Stomach (tissue), 9 donors: ENCODE measurements around the gene PDZK1IP1. TPM values are rescaled to one million over a fixed set of nuclear protein-coding genes. Genes with fewer than 3 reads are reported as not detected.

ENCODE experiments used
- DNase-seq, 2 donors: peaks; one replicate each; pipeline versions ENCODE4 v3.0.0 to v3.0.0-alpha.2; 2013 to 2019
- H3K27ac ChIP-seq, 5 donors: fragments of 200-600 bp in 4 of 5; sonication (generic) in 4 of 5; one replicate each; pipeline ENCODE4 v1.5.1; 2013 to 2019; ENCODE audit warnings: mild to moderate bottlenecking in 1 of 5, moderate library complexity in 1 of 5
- H3K27me3 ChIP-seq, 3 donors: fragments of 200-600 bp; sonication (generic); one replicate each; pipeline ENCODE4 v1.5.1; 2017 to 2019; ENCODE audit warnings: mixed run types in 1 of 3
- H3K36me3 ChIP-seq, 4 donors: fragments of 200-600 bp; sonication (generic); 1 replicate in 3 of 4; 2 replicates in 1 of 4; pipeline ENCODE4 v1.5.1; 2016 to 2019
- H3K4me1 ChIP-seq, 4 donors: fragments of 200-600 bp; sonication (generic); one replicate each; pipeline ENCODE4 v1.5.1; 2016 to 2019
- H3K4me3 ChIP-seq, 4 donors: fragments of 200-600 bp; sonication (generic) in 3 of 4; one replicate each; pipeline ENCODE4 v1.5.1; 2016 to 2019; ENCODE audit warnings: mild to moderate bottlenecking in 1 of 4
- H3K9me3 ChIP-seq, 4 donors: fragments of 200-600 bp; sonication (generic); one replicate each; pipeline ENCODE4 v1.5.1; 2016 to 2019
- CTCF ChIP-seq, 7 experiments: fragments of 450-650 bp in 4 of 7; fragments of 200-600 bp in 3 of 7; sonication (generic) in 3 of 7; IDR thresholded peaks; one replicate each; pipeline ENCODE4 v1.5.1; 2016 to 2019; ENCODE audit warnings: antibody characterized with exemption in 7 of 7, control low read depth in 2 of 7, mild to moderate bottlenecking in 1 of 7
- EP300 ChIP-seq: sonication (generic); formaldehyde crosslinking; IDR thresholded peaks from one replicate; pipeline ENCODE4 v1.6.1; 2017; ENCODE audit warnings: antibody characterized with exemption
- POLR2A ChIP-seq, 4 donors: fragments of 450-650 bp; IDR thresholded peaks; one replicate each; pipeline ENCODE4 v1.6.1; 2016; ENCODE audit warnings: antibody characterized with exemption in 4 of 4, control low read depth in 2 of 4, mild to moderate bottlenecking in 1 of 4, moderate library complexity in 1 of 4
- POLR2AphosphoS5 ChIP-seq, 3 donors: sonication (generic); formaldehyde crosslinking; IDR thresholded peaks; one replicate each; pipeline ENCODE4 v1.6.1; 2016; ENCODE audit warnings: antibody characterized with exemption in 3 of 3
- WGBS, 5 donors: extraction: QIAGEN DNeasy Blood & Tissue Kit in 3 of 5; methylation state at CpG; one replicate each; pipeline versions ENCODE4 v1.1.5 to v1.1.7; 2013 to 2018; 5-methylcytosine and 5-hydroxymethylcytosine counted together
- intact Hi-C: fragments of 100-400 bp; cut with DNase I; formaldehyde crosslinking; loops from one replicate; pipeline ENCODE4 v1.15.1; 2023; ENCODE audit warnings: low total_unique reads
- polyA plus RNA-seq, 3 donors: library from polyadenylated mRNA; stranded (reverse); fragments of 200-250 nt; gene quantifications; one replicate each; pipeline ENCODE4 v1.2.3, GENCODE V29; 2013
- total RNA-seq, 5 donors: library from RNA; depleted of rRNA; stranded (reverse); fragments of >200 nt; gene quantifications; one replicate each; pipeline versions ENCODE4 v1.1.0 to v1.2.3, GENCODE V29; 2014 to 2016
- donor health status: healthy with polysubstance abuse.
- donor health status: Bipolar disorder and iron deficiency.
- donor health status: healthy.

Gene PDZK1IP1
- total and polyA plus RNA-seq, 8 donors: 0.87 to 292 (median 130) TPM; not detected in 1

- TF ChIP-seq POLR2A (IDR thresholded peaks at IDR 0.05) (no peak), EP300 (no peak), POLR2AphosphoS5 (IDR thresholded peaks at IDR 0.05) (no peak), CTCF (IDR thresholded peaks at IDR 0.05) (no peak)
- Histone ChIP-seq H3K4me3 (peak overlapping the region in 1 of 4 donors; percentile 49), H3K27me3 (peaks cover 49 to 100% (median 91%) of the 10 kb centered on the region in 3 donors), H3K36me3 (no peaks in the 10 kb centered on the region), H3K9me3 (no peaks in the 10 kb centered on the region), H3K4me1 (peaks cover 27 to 47% (median 41%) of the 10 kb centered on the region in 4 donors), H3K27ac (no peak overlapping the region)
- intact Hi-C loops: no loop called here
- 34 to 65% (median 45%) methylated on average over 4 of the region's 4 CpGs for WGBS, 5 donors
- DNase-seq: no peak
These were observed 37.0 kb upstream of the PDZK1IP1 start for GRCh38 chr1:47226839-47227215.

GRCh38 chr1:47226121-47226838 lies 36.4 kb upstream of the PDZK1IP1 start:
- DNase-seq: peak in 1 of 2 donors; percentile 24
- H3K36me3 ChIP-seq: no peaks in the 10 kb centered on the region
- H3K4me3 ChIP-seq: peak overlapping the region; percentile 25 to 49 (median 36)
- peaks cover 21 to 42% (median 36%) of the 10 kb centered on the region in 4 donors for H3K4me1 ChIP-seq
- intact Hi-C loops: no loop called here
- WGBS, 5 donors: 16 to 28% (median 20%) methylated on average over 19 of the region's 19 CpGs
- no peaks in the 10 kb centered on the region for H3K9me3 ChIP-seq
- peaks cover 43 to 100% (median 86%) of the 10 kb centered on the region in 3 donors for H3K27me3 ChIP-seq
- no peak for TF ChIP-seq EP300
- no peak for TF ChIP-seq POLR2A (IDR thresholded peaks at IDR 0.05)
- TF ChIP-seq CTCF (IDR thresholded peaks at IDR 0.05): no peak
- peak overlapping the region in 2 of 5 donors; percentile 28 to 37 for H3K27ac ChIP-seq

- intact Hi-C loops: no loop called here
- peaks cover 17 to 35% (median 29%) of the 10 kb centered on the region in 4 donors for H3K4me1 ChIP-seq
- TF ChIP-seq POLR2AphosphoS5 (IDR thresholded peaks at IDR 0.05) (no peak), CTCF (IDR thresholded peaks at IDR 0.05) (no peak), EP300 (no peak), POLR2A (IDR thresholded peaks at IDR 0.05) (no peak)
- H3K27ac ChIP-seq: peak overlapping the region in 3 of 5 donors; percentile 0 to 37 (median 28)
- no peaks in the 10 kb centered on the region for H3K36me3 ChIP-seq
- WGBS, 5 donors: 2 to 9% (median 3%) methylated on average over 19 to 78 of the region's 79 CpGs
- H3K4me3 ChIP-seq: peak overlapping the region; percentile 25 to 49 (median 36)
- H3K9me3 ChIP-seq: no peaks in the 10 kb centered on the region
- H3K27me3 ChIP-seq: peaks cover 37 to 100% (median 79%) of the 10 kb centered on the region in 3 donors
- DNase-seq: peak in 1 of 2 donors; percentile 51
These were observed 35.7 kb upstream of the PDZK1IP1 start for GRCh38 chr1:47225430-47226100.

GRCh38 chr1:47224676-47225399 lies 35.0 kb upstream of the PDZK1IP1 start:
- no peak for DNase-seq
- Histone ChIP-seq H3K9me3 (no peaks in the 10 kb centered on the region), H3K27me3 (peaks cover 30 to 95% (median 71%) of the 10 kb centered on the region in 3 donors), H3K27ac (peak overlapping the region in 1 of 5 donors; percentile 0), H3K4me3 (peak overlapping the region; percentile 25 to 49 (median 36)), H3K36me3 (no peaks in the 10 kb centered on the region), H3K4me1 (peaks cover 17 to 31% (median 25%) of the 10 kb centered on the region in 4 donors)
- TF ChIP-seq POLR2AphosphoS5 (IDR thresholded peaks at IDR 0.05): no peak
- no peak for TF ChIP-seq POLR2A (IDR thresholded peaks at IDR 0.05)
- no peak for TF ChIP-seq EP300
- no peak for TF ChIP-seq CTCF (IDR thresholded peaks at IDR 0.05)
- intact Hi-C loops: no loop called here
- 5 to 13% (median 8%) methylated on average over 19 to 30 of the region's 30 CpGs for WGBS, 5 donors
